Peyer's patch (tissue), 4 donors: ENCODE measurements around the gene CFDP1. TPM values are rescaled to one million over a fixed set of nuclear protein-coding genes. Genes with fewer than 3 reads are reported as not detected.

ENCODE experiments used
- DNase-seq, 3 donors: peaks; one replicate each; pipeline ENCODE4 v3.0.0-alpha.2; 2017 to 2019
- H3K27ac ChIP-seq, 4 donors: fragments of 200-600 bp; sonication (generic); one replicate each; pipeline ENCODE4 v1.5.1; 2016 to 2019
- H3K27me3 ChIP-seq, 2 donors: fragments of 200-600 bp; sonication (generic); one replicate each; pipeline ENCODE4 v1.5.1; 2019
- H3K36me3 ChIP-seq, 3 donors: fragments of 200-600 bp; sonication (generic); one replicate each; pipeline ENCODE4 v1.5.1; 2016 to 2019
- H3K4me1 ChIP-seq, 4 donors: fragments of 200-600 bp; sonication (generic); one replicate each; pipeline ENCODE4 v1.5.1; 2016 to 2019
- H3K4me3 ChIP-seq, 4 donors: fragments of 200-600 bp; sonication (generic); 1 replicate in 3 of 4; 2 replicates in 1 of 4; pipeline ENCODE4 v1.5.1; 2016 to 2019; ENCODE audit warnings: mild to moderate bottlenecking in 1 of 4
- H3K9me3 ChIP-seq, 4 donors: fragments of 200-600 bp; sonication (generic); one replicate each; pipeline ENCODE4 v1.5.1; 2016 to 2019; ENCODE audit warnings: mild to moderate bottlenecking in 1 of 4
- CTCF ChIP-seq, 6 experiments: fragments of 450-650 bp in 4 of 6; fragments of 200-600 bp in 2 of 6; sonication (generic) in 1 of 6; IDR thresholded peaks; one replicate each; pipeline ENCODE4 v1.5.1; 2017 to 2019; ENCODE audit warnings: antibody characterized with exemption in 6 of 6, mild to moderate bottlenecking in 3 of 6, moderate library complexity in 1 of 6
- POLR2A ChIP-seq, 2 donors: fragments of 450-650 bp; IDR thresholded peaks; one replicate each; pipeline ENCODE4 v1.5.1; 2017; ENCODE audit warnings: antibody characterized with exemption in 2 of 2, mild to moderate bottlenecking in 2 of 2, moderate library complexity in 2 of 2
- small RNA-seq, 2 donors: library from RNA; depleted of rRNA; stranded (forward); fragments of <200 nt; gene quantifications; one replicate each; pipeline ENCODE3, GENCODE V24; 2016
- total RNA-seq, 4 donors: library from RNA; depleted of rRNA; stranded (reverse); fragments of >200 nt; gene quantifications; one replicate each; pipeline ENCODE4 v1.1.0, GENCODE V29; 2016

The CFDP1 gene
- total RNA-seq, 4 donors from 2014 or later: 125 to 205 (median 156) TPM

GRCh38 chr16:75247249-75247648, 186.1 kb downstream of the CFDP1 start:
- DNase-seq: no peak
- H3K9me3 ChIP-seq: no peaks in the 10 kb centered on the region
- TF ChIP-seq POLR2A (IDR thresholded peaks at IDR 0.05) (no peak), CTCF (IDR thresholded peaks at IDR 0.05) (no peak)
- H3K4me3 ChIP-seq: no peak overlapping the region
- H3K27me3 ChIP-seq: no peaks in the 10 kb centered on the region
- peaks cover 0 to 22% (median 0%) of the 10 kb centered on the region in 3 donors for H3K36me3 ChIP-seq
- H3K27ac ChIP-seq: peak overlapping the region in 3 of 4 donors; percentile 91 to 96 (median 93)
- H3K4me1 ChIP-seq: peaks cover 11 to 76% (median 12%) of the 10 kb centered on the region in 4 donors

GRCh38 chr16:75246504-75247205, 186.6 kb downstream of the CFDP1 start:
- no peak for DNase-seq
- no peaks in the 10 kb centered on the region for H3K27me3 ChIP-seq
- H3K4me1 ChIP-seq: peaks cover 6 to 70% (median 11%) of the 10 kb centered on the region in 4 donors
- peaks cover 0 to 28% (median 0%) of the 10 kb centered on the region in 3 donors for H3K36me3 ChIP-seq
- peak overlapping the region in 3 of 4 donors; percentile 91 to 96 (median 93) for H3K27ac ChIP-seq
- no peak for TF ChIP-seq POLR2A (IDR thresholded peaks at IDR 0.05)
- TF ChIP-seq CTCF (IDR thresholded peaks at IDR 0.05): no peak
- no peaks in the 10 kb centered on the region for H3K9me3 ChIP-seq
- no peak overlapping the region for H3K4me3 ChIP-seq

- TF ChIP-seq POLR2A (IDR thresholded peaks at IDR 0.05) (peak in 1 of 2 donors; percentile 12), CTCF (IDR thresholded peaks at IDR 0.05) (no peak)
- Histone ChIP-seq H3K27ac (peak overlapping the region; percentile 58 to 96 (median 92)), H3K4me3 (peak overlapping the region in 2 of 4 donors; percentile 8 to 15), H3K4me1 (peaks cover 2 to 68% (median 7%) of the 10 kb centered on the region in 4 donors), H3K9me3 (no peaks in the 10 kb centered on the region), H3K36me3 (peaks cover 0 to 37% (median 0%) of the 10 kb centered on the region in 3 donors), H3K27me3 (no peaks in the 10 kb centered on the region)
- peak in 2 of 3 donors; percentile 75 to 80 for DNase-seq
These were observed 188.2 kb downstream of the CFDP1 start for GRCh38 chr16:75244844-75245758.

- TF ChIP-seq CTCF (IDR thresholded peaks at IDR 0.05): no peak
- peak in 2 of 3 donors; percentile 22 to 71 for DNase-seq
- Histone ChIP-seq H3K9me3 (no peaks in the 10 kb centered on the region), H3K4me1 (peaks cover 0 to 64% (median 7%) of the 10 kb centered on the region in 4 donors), H3K27me3 (no peaks in the 10 kb centered on the region), H3K4me3 (no peak overlapping the region), H3K36me3 (peaks cover 0 to 45% (median 0%) of the 10 kb centered on the region in 3 donors), H3K27ac (peak overlapping the region; percentile 58 to 96 (median 92))
These were observed 189.0 kb downstream of the CFDP1 start for GRCh38 chr16:75244225-75244809.

Small RNAs within 50 kb of the gene (small RNA-seq; reads per million reads assigned to genes)
- gene RF00598 (0 reads per million in 2 donors), gene RNU6-758P (0 reads per million in 2 donors)

Other genes starting within 250 kb of the CFDP1 start
- not detected for gene CTRB2, start 226.3 kb downstream of the CFDP1 start, total RNA-seq
- gene CTRB1, start 214.5 kb downstream of the CFDP1 start, total RNA-seq: not detected
- gene BCAR1, start 181.9 kb downstream of the CFDP1 start, total RNA-seq: 100 to 1,000 TPM in 3 of 4 donors, 10 to 100 TPM in 1; 77.6 to 251 (median 206) TPM
- 10 to 100 TPM; 37.1 to 95.1 (median 62.8) TPM for gene TMEM170A, start 31.2 kb upstream of the CFDP1 start, total RNA-seq
- 10 to 100 TPM in 3 of 4 donors, not detected in 1; 12.8 to 50.2 (median 22.3) TPM for gene CHST6, start 61.9 kb upstream of the CFDP1 start, total RNA-seq
- 100 to 1,000 TPM in 1 of 4 donors, 10 to 100 TPM in 2, 1 to 10 TPM in 1; 5.8 to 160 (median 75.8) TPM for gene CHST5, start 102.6 kb upstream of the CFDP1 start, total RNA-seq
- 10 to 100 TPM in 1 of 4 donors, 1 to 10 TPM in 3; 3.3 to 17.9 (median 4.0) TPM for gene TMEM231, start 122.7 kb upstream of the CFDP1 start, total RNA-seq
- 10 to 100 TPM; 52.0 to 80.9 (median 61.9) TPM for gene GABARAPL2, start 132.9 kb upstream of the CFDP1 start, total RNA-seq
- gene ADAT1, start 189.8 kb upstream of the CFDP1 start, total RNA-seq: 10 to 100 TPM; 39.2 to 74.1 (median 66.6) TPM
- gene KARS1, start 214.2 kb upstream of the CFDP1 start, total RNA-seq: 10 to 100 TPM; 71.3 to 87.5 (median 82.7) TPM
- 10 to 100 TPM; 28.9 to 31.0 (median 30.8) TPM for gene TERF2IP, start 214.3 kb upstream of the CFDP1 start, total RNA-seq
- gene CPHXL2, start 243.5 kb upstream of the CFDP1 start, total RNA-seq: not detected